Hepatocyte (in vitro differentiated cells): ENCODE data around the gene BCL2L1. TPM values are rescaled to one million over a fixed set of nuclear protein-coding genes. Genes with fewer than 3 reads are reported as not detected.
A peak's percentile ranks its signal among the peaks of the same experiment; 100 is the strongest.

Experiments used
- DNase-seq: peaks from one replicate; pipeline ENCODE4 v3.0.0-alpha.2; 2016; ENCODE audit warnings: low spot score
- H2AFZ ChIP-seq: fragments of 200-600 bp; sonication (generic); 2 replicates; pipeline ENCODE4 v1.6.0; 2016; ENCODE audit warnings: antibody characterized with exemption, mild to moderate bottlenecking
- H3K27ac ChIP-seq: fragments of 200-600 bp; sonication (generic); 2 replicates; pipeline ENCODE4 v1.5.1; 2016; ENCODE audit warnings: mild to moderate bottlenecking
- H3K27me3 ChIP-seq: fragments of 200-600 bp; sonication (generic); 2 replicates; pipeline ENCODE4 v1.6.1; 2016
- H3K36me3 ChIP-seq: fragments of 200-600 bp; sonication (generic); replicated peaks from 2 replicates; pipeline ENCODE4 v1.5.1; 2016; ENCODE audit warnings: low read depth; ENCODE audit not compliant: insufficient read depth
- H3K4me1 ChIP-seq: fragments of 200-600 bp; sonication (generic); 2 replicates; pipeline ENCODE4 v1.5.1; 2016; ENCODE audit warnings: mild to moderate bottlenecking, moderate library complexity; ENCODE audit not compliant: insufficient read depth
- H3K4me2 ChIP-seq: fragments of 200-600 bp; sonication (generic); 2 replicates; pipeline ENCODE4 v1.6.0; 2016
- H3K4me3 ChIP-seq: fragments of 200-600 bp; sonication (generic); 2 replicates; pipeline ENCODE4 v1.5.1; 2016; ENCODE audit warnings: mild to moderate bottlenecking
- H3K79me2 ChIP-seq: fragments of 200-600 bp; sonication (generic); 2 replicates; pipeline ENCODE4 v1.6.0; 2017; ENCODE audit warnings: mild to moderate bottlenecking
- H3K9me2 ChIP-seq: fragments of 200-600 bp; sonication (generic); replicated peaks from 2 replicates; pipeline ENCODE4 v1.6.0; 2017; ENCODE audit warnings: mild to moderate bottlenecking; ENCODE audit not compliant: insufficient read depth
- H3K9me3 ChIP-seq: fragments of 200-600 bp; sonication (generic); 2 replicates; pipeline ENCODE4 v1.5.1; 2016; ENCODE audit warnings: low read depth, mild to moderate bottlenecking
- H4K20me1 ChIP-seq: fragments of 200-600 bp; sonication (generic); 2 replicates; pipeline ENCODE4 v1.6.0; 2016; ENCODE audit warnings: mild to moderate bottlenecking; ENCODE audit not compliant: insufficient read depth, poor library complexity, severe bottlenecking
- CTCF ChIP-seq: fragments of 200-600 bp; sonication (generic); IDR thresholded peaks from 2 replicates; pipeline ENCODE4 v1.5.1; 2016; ENCODE audit warnings: antibody characterized with exemption, mild to moderate bottlenecking; ENCODE audit not compliant: poor library complexity
- EZH2 ChIP-seq: fragments of 200-600 bp; sonication (generic); IDR thresholded peaks from 2 replicates; pipeline ENCODE4 v1.6.1; 2016; ENCODE audit warnings: antibody characterized with exemption, mild to moderate bottlenecking, borderline replicate concordance
- EZH2phosphoT487 ChIP-seq: fragments of 200-600 bp; sonication (generic); IDR thresholded peaks from one replicate; pipeline ENCODE4 v1.6.1; 2018; ENCODE audit warnings: antibody characterized with exemption, mild to moderate bottlenecking, low read depth, moderate library complexity; ENCODE audit not compliant: unreplicated experiment, severe bottlenecking
- WGBS: methylation state at CpG from one replicate; pipeline ENCODE4 v1.1.6; 2016; ENCODE audit warnings: low lambda C conversion rate; ENCODE audit errors: missing lambda C conversion rate; 5-methylcytosine and 5-hydroxymethylcytosine counted together
- polyA plus RNA-seq: library from polyadenylated mRNA; unstranded; fragments of >200 nt; fragmentation: Nextera tagmentation; extraction: Ambion mirVana; gene quantifications from 2 replicates; pipeline ENCODE4 v1.2.1, GENCODE V29; 2016
- total RNA-seq: library from RNA; depleted of rRNA; stranded (reverse); fragments of >200 nt; gene quantifications from 2 replicates; pipeline ENCODE4 v1.2.3, GENCODE V29; 2014

BCL2L1 gene
- total and polyA plus RNA-seq, 2 experiments from 2014 or later = 104 to 139 TPM

- Histone ChIP-seq H3K27me3 (no peaks in the 10 kb centered on the region), H3K4me2 (no peak overlapping the region), H3K36me3 (no peaks in the 10 kb centered on the region), H2AFZ (no peak overlapping the region), H3K79me2 (peaks cover 94% of the 10 kb centered on the region), H3K9me3 (no peaks in the 10 kb centered on the region), H3K4me3 (no peak overlapping the region), H4K20me1 (peaks cover 15% of the 10 kb centered on the region), H3K4me1 (peaks cover 34% of the 10 kb centered on the region), H3K27ac (peak overlapping the region; percentile 80), H3K9me2 (no peaks in the 10 kb centered on the region)
- DNase-seq = no peak
- TF ChIP-seq CTCF = no peak
- no peak for TF ChIP-seq EZH2
- WGBS = 93% methylated on average over 5 of the region's 5 CpGs
These were observed 27.6 kb downstream of the BCL2L1 start for GRCh38 chr20:31694842-31695593.

GRCh38 chr20:31693987-31694661 lies 28.5 kb downstream of the BCL2L1 start:
- Histone ChIP-seq H3K9me3 (no peaks in the 10 kb centered on the region), H3K27ac (peak overlapping the region; percentile 80), H3K4me1 (peaks cover 27% of the 10 kb centered on the region), H3K4me2 (no peak overlapping the region), H3K36me3 (no peaks in the 10 kb centered on the region), H3K27me3 (no peaks in the 10 kb centered on the region), H3K9me2 (no peaks in the 10 kb centered on the region), H3K4me3 (no peak overlapping the region), H2AFZ (no peak overlapping the region), H4K20me1 (peaks cover 17% of the 10 kb centered on the region), H3K79me2 (peaks cover 96% of the 10 kb centered on the region)
- 72% methylated on average over 4 of the region's 4 CpGs for WGBS
- TF ChIP-seq CTCF (no peak), EZH2phosphoT487 (no peak), EZH2 (no peak)
- no peak for DNase-seq

- Histone ChIP-seq H3K4me1 (peaks cover 20% of the 10 kb centered on the region), H3K27ac (no peak overlapping the region), H3K36me3 (no peaks in the 10 kb centered on the region), H3K79me2 (peaks cover 96% of the 10 kb centered on the region), H3K4me3 (no peak overlapping the region), H3K4me2 (no peak overlapping the region), H2AFZ (no peak overlapping the region), H3K9me2 (no peaks in the 10 kb centered on the region), H3K27me3 (no peaks in the 10 kb centered on the region), H4K20me1 (peaks cover 17% of the 10 kb centered on the region), H3K9me3 (no peaks in the 10 kb centered on the region)
- 92% methylated on average over 6 of the region's 6 CpGs for WGBS
- DNase-seq = no peak
- TF ChIP-seq EZH2phosphoT487 = no peak
- TF ChIP-seq CTCF = no peak
These were observed 29.3 kb downstream of the BCL2L1 start for GRCh38 chr20:31693402-31693801.
